Dedifferentiated amniotic fluid mesenchymal stem cell (primary cell): ENCODE results near the gene ZNF750.

ENCODE experiments used
- DNase-seq: peaks from one replicate; pipeline ENCODE4 v3.0.0-alpha.2; 2016; ENCODE audit errors: extremely low spot score

ZNF750 gene

GRCh38 chr17:82835122-82835521, 4.7 kb downstream of the ZNF750 start:
- no peak for DNase-seq

- DNase-seq = no peak
Observed at GRCh38 chr17:82832881-82833475, 6.8 kb downstream of the ZNF750 start.

- DNase-seq = no peak
Observed at GRCh38 chr17:82832411-82832810, 7.4 kb downstream of the ZNF750 start.

GRCh38 chr17:82831818-82832200, 8.0 kb downstream of the ZNF750 start:
- DNase-seq = no peak

GRCh38 chr17:82831041-82831817, 8.6 kb downstream of the ZNF750 start:
- no peak for DNase-seq

- DNase-seq = no peak
Observed at GRCh38 chr17:82830249-82830661, 9.6 kb downstream of the ZNF750 start.

- DNase-seq = no peak
Observed at GRCh38 chr17:82828875-82829487, 10.8 kb downstream of the ZNF750 start.

GRCh38 chr17:82826956-82827355, 12.9 kb downstream of the ZNF750 start:
- DNase-seq = no peak

GRCh38 chr17:82826211-82826610, 13.6 kb downstream of the ZNF750 start:
- no peak for DNase-seq

GRCh38 chr17:82825540-82826124, 14.2 kb downstream of the ZNF750 start:
- DNase-seq = no peak

- DNase-seq = no peak
Observed at GRCh38 chr17:82823004-82823403, 16.8 kb downstream of the ZNF750 start.

GRCh38 chr17:82822281-82822680, 17.5 kb downstream of the ZNF750 start:
- DNase-seq = no peak

GRCh38 chr17:82821554-82821953, 18.3 kb downstream of the ZNF750 start:
- no peak for DNase-seq

- DNase-seq = no peak
Observed at GRCh38 chr17:82820278-82821251, 19.3 kb downstream of the ZNF750 start.

GRCh38 chr17:82817947-82818346, 21.9 kb downstream of the ZNF750 start:
- DNase-seq = no peak

GRCh38 chr17:82816358-82816757, 23.5 kb downstream of the ZNF750 start:
- DNase-seq = no peak

- no peak for DNase-seq
Observed at GRCh38 chr17:82815790-82816305, 24.0 kb downstream of the ZNF750 start.

- no peak for DNase-seq
Observed at GRCh38 chr17:82815354-82815753, 24.5 kb downstream of the ZNF750 start.

- no peak for DNase-seq
Observed at GRCh38 chr17:82814834-82815233, 25.0 kb downstream of the ZNF750 start.

GRCh38 chr17:82813299-82814051, 26.3 kb downstream of the ZNF750 start:
- DNase-seq = no peak

- DNase-seq = no peak
Observed at GRCh38 chr17:82812601-82813000, 27.2 kb downstream of the ZNF750 start.
